Neural cell (in vitro differentiated cells): ENCODE results near the gene GSE1. TPM values are rescaled to one million over a fixed set of nuclear protein-coding genes. Genes with fewer than 3 reads are reported as not detected.

ENCODE experiments used
- H2AFZ ChIP-seq: fragments of 200-600, 300-800 bp; sonication (generic), shearing (Covaris generic); 2 replicates; pipeline ENCODE4 v1.6.0; 2014; ENCODE audit warnings: low read depth, mild to moderate bottlenecking, antibody characterized with exemption, low read length, moderate library complexity
- H3F3A ChIP-seq: fragments of 200-600 bp; shearing (Covaris generic); 2 replicates; pipeline ENCODE4 v1.6.1; 2016; ENCODE audit warnings: mild to moderate bottlenecking, moderate library complexity, mixed read lengths, antibody characterized with exemption, low read length; ENCODE audit not compliant: insufficient read depth, poor library complexity, severe bottlenecking
- H3K27ac ChIP-seq: fragments of 200-600, 300-800 bp; sonication (generic), shearing (Covaris generic); 2 replicates; pipeline ENCODE4 v1.5.1; 2014; ENCODE audit warnings: mild to moderate bottlenecking, low read length, moderate library complexity
- H3K27me3 ChIP-seq: fragments of 300-800, 200-600 bp; sonication (generic), shearing (Covaris generic); 2 replicates; pipeline ENCODE4 v1.6.0; 2014; ENCODE audit warnings: mild to moderate bottlenecking, low read depth, low read length, moderate library complexity; ENCODE audit not compliant: insufficient read depth
- H3K36me3 ChIP-seq: fragments of 300-800, 200-600 bp; sonication (generic), shearing (Covaris generic); 2 replicates; pipeline ENCODE4 v1.5.1; 2014; ENCODE audit warnings: mild to moderate bottlenecking, antibody characterized with exemption, low read length, moderate library complexity; ENCODE audit not compliant: insufficient read depth
- H3K4me2 ChIP-seq: fragments of 300-800, 200-600 bp; sonication (generic), shearing (Covaris generic); 2 replicates; pipeline ENCODE4 v1.6.0; 2014; ENCODE audit warnings: mild to moderate bottlenecking, low read length
- H3K4me3 ChIP-seq: fragments of 300-800, 200-600 bp; sonication (generic), shearing (Covaris generic); 2 replicates; pipeline ENCODE4 v1.5.1; 2014; ENCODE audit warnings: mild to moderate bottlenecking, low read length, moderate library complexity
- H3K79me2 ChIP-seq: fragments of 200-600 bp; shearing (Covaris generic); replicated peaks from 2 replicates; pipeline ENCODE4 v1.6.0; 2014; ENCODE audit warnings: mild to moderate bottlenecking, low read length, moderate library complexity; ENCODE audit not compliant: insufficient read depth
- H3K9ac ChIP-seq: fragments of 300-800, 200-600 bp; sonication (generic), shearing (Covaris generic); 2 replicates; pipeline ENCODE4 v1.6.1; 2016; ENCODE audit warnings: mild to moderate bottlenecking, low read length, mixed read lengths
- H3K9me2 ChIP-seq: fragments of 200-600 bp; shearing (Covaris generic); 2 replicates; pipeline ENCODE4 v1.6.1; 2016; ENCODE audit warnings: mild to moderate bottlenecking, low read length, mixed read lengths; ENCODE audit not compliant: insufficient read depth
- H3K9me3 ChIP-seq: fragments of 200-600, 300-800 bp; sonication (generic), shearing (Covaris generic); 2 replicates; pipeline ENCODE4 v1.6.1; 2016; ENCODE audit warnings: mild to moderate bottlenecking, mixed run types, low read length, moderate library complexity, mixed read lengths
- H4K20me1 ChIP-seq: fragments of 200-600 bp; shearing (Covaris generic); 2 replicates; pipeline ENCODE4 v1.6.1; 2016; ENCODE audit warnings: mild to moderate bottlenecking, mixed run types; ENCODE audit not compliant: insufficient read depth
- EP300 ChIP-seq: fragments of 450-650 bp; conservative IDR thresholded peaks from 2 replicates; pipeline ENCODE4 v1.6.1; 2014; ENCODE audit warnings: antibody characterized with exemption, mild to moderate bottlenecking, moderate library complexity; ENCODE audit not compliant: poor library complexity, severe bottlenecking
- EZH2 ChIP-seq: fragments of 200-600, 300-800 bp; shearing (Covaris generic), sonication (generic); IDR thresholded peaks from 2 replicates; pipeline ENCODE4 v1.6.1; 2014; ENCODE audit warnings: antibody characterized with exemption, low read length, borderline replicate concordance, mild to moderate bottlenecking; ENCODE audit not compliant: insufficient read depth, poor library complexity, severe bottlenecking
- MXI1 ChIP-seq: fragments of 450-650 bp; conservative IDR thresholded peaks from 2 replicates; pipeline ENCODE4 v1.6.1; 2014; ENCODE audit warnings: antibody characterized with exemption, mild to moderate bottlenecking; ENCODE audit not compliant: poor library complexity, severe bottlenecking
- POLR2AphosphoS5 ChIP-seq: IDR thresholded peaks from 2 replicates; pipeline ENCODE4 v1.6.1; 2012
- RAD21 ChIP-seq: fragments of 450-650 bp; conservative IDR thresholded peaks from 2 replicates; pipeline ENCODE4 v1.6.1; 2014; ENCODE audit warnings: antibody characterized with exemption, mild to moderate bottlenecking, moderate library complexity
- SMC3 ChIP-seq: fragments of 450-650 bp; conservative IDR thresholded peaks from 2 replicates; pipeline ENCODE4 v1.6.1; 2014; ENCODE audit warnings: antibody characterized with exemption, mild to moderate bottlenecking, moderate library complexity; ENCODE audit not compliant: poor library complexity
- TAF1 ChIP-seq: IDR thresholded peaks from 2 replicates; pipeline ENCODE4 v1.6.1; 2012; ENCODE audit warnings: low read depth
- polyA plus RNA-seq: library from polyadenylated mRNA; depleted of rRNA; stranded (reverse); fragments of >200 nt; gene quantifications from 2 replicates; pipeline ENCODE4 v1.2.3, GENCODE V29; 2014
- TF ChIP-seq, protein P1 (sequence below): fragments of 450-650 bp; IDR thresholded peaks from 2 replicates; pipeline ENCODE4 v1.5.1; 2014; ENCODE audit warnings: antibody characterized with exemption, mild to moderate bottlenecking, moderate library complexity; ENCODE audit not compliant: poor library complexity, severe bottlenecking
- TF ChIP-seq, protein P2 (sequence below): IDR thresholded peaks from 2 replicates; pipeline ENCODE4 v1.6.1; 2012; ENCODE audit warnings: borderline replicate concordance

GSE1 gene
- polyA plus RNA-seq, 1 donor from 2014 or later: 35.6 TPM

DNA sequence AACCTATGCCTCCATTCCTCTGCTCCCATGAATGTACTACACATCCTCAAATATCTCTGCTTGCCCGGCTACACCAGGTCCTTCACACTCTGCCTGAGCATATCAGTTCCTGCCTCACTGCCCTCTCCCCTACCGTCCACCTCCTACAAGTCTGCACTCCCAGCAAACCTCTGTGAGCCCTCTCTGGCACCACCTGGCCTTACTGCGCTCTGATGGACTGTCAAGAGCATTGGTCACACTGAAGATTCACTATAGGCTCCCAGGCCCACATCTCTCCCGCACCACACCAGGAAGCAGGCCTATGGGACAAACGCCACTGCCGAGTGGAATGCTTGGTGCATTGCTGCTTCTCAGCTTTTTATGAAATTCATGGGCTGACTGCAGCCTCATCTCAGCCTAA is 66.7 kb downstream of the GSE1 start:
- no peaks in the 10 kb centered on the region for H4K20me1 ChIP-seq
- H2AFZ ChIP-seq: no peak overlapping the region
- no peaks in the 10 kb centered on the region for H3K79me2 ChIP-seq
- H3K9me2 ChIP-seq: no peaks in the 10 kb centered on the region
- H3K4me2 ChIP-seq: no peak overlapping the region
- TF ChIP-seq, protein P1, sequence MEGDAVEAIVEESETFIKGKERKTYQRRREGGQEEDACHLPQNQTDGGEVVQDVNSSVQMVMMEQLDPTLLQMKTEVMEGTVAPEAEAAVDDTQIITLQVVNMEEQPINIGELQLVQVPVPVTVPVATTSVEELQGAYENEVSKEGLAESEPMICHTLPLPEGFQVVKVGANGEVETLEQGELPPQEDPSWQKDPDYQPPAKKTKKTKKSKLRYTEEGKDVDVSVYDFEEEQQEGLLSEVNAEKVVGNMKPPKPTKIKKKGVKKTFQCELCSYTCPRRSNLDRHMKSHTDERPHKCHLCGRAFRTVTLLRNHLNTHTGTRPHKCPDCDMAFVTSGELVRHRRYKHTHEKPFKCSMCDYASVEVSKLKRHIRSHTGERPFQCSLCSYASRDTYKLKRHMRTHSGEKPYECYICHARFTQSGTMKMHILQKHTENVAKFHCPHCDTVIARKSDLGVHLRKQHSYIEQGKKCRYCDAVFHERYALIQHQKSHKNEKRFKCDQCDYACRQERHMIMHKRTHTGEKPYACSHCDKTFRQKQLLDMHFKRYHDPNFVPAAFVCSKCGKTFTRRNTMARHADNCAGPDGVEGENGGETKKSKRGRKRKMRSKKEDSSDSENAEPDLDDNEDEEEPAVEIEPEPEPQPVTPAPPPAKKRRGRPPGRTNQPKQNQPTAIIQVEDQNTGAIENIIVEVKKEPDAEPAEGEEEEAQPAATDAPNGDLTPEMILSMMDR: no peak
- TF ChIP-seq EP300 (no peak), MXI1 (no peak), SMC3 (no peak), POLR2AphosphoS5 (no peak), RAD21 (no peak), TAF1 (no peak), EZH2 (no peak)
- TF ChIP-seq, protein P2, sequence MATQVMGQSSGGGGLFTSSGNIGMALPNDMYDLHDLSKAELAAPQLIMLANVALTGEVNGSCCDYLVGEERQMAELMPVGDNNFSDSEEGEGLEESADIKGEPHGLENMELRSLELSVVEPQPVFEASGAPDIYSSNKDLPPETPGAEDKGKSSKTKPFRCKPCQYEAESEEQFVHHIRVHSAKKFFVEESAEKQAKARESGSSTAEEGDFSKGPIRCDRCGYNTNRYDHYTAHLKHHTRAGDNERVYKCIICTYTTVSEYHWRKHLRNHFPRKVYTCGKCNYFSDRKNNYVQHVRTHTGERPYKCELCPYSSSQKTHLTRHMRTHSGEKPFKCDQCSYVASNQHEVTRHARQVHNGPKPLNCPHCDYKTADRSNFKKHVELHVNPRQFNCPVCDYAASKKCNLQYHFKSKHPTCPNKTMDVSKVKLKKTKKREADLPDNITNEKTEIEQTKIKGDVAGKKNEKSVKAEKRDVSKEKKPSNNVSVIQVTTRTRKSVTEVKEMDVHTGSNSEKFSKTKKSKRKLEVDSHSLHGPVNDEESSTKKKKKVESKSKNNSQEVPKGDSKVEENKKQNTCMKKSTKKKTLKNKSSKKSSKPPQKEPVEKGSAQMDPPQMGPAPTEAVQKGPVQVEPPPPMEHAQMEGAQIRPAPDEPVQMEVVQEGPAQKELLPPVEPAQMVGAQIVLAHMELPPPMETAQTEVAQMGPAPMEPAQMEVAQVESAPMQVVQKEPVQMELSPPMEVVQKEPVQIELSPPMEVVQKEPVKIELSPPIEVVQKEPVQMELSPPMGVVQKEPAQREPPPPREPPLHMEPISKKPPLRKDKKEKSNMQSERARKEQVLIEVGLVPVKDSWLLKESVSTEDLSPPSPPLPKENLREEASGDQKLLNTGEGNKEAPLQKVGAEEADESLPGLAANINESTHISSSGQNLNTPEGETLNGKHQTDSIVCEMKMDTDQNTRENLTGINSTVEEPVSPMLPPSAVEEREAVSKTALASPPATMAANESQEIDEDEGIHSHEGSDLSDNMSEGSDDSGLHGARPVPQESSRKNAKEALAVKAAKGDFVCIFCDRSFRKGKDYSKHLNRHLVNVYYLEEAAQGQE: no peak
- H3K4me3 ChIP-seq: no peak overlapping the region
- H3K36me3 ChIP-seq: peaks cover 5% of the 10 kb centered on the region
- no peaks in the 10 kb centered on the region for H3F3A ChIP-seq
- no peaks in the 10 kb centered on the region for H3K9me3 ChIP-seq
- no peak overlapping the region for H3K27ac ChIP-seq
- H3K9ac ChIP-seq: no peak overlapping the region
- H3K27me3 ChIP-seq: no peaks in the 10 kb centered on the region

DNA sequence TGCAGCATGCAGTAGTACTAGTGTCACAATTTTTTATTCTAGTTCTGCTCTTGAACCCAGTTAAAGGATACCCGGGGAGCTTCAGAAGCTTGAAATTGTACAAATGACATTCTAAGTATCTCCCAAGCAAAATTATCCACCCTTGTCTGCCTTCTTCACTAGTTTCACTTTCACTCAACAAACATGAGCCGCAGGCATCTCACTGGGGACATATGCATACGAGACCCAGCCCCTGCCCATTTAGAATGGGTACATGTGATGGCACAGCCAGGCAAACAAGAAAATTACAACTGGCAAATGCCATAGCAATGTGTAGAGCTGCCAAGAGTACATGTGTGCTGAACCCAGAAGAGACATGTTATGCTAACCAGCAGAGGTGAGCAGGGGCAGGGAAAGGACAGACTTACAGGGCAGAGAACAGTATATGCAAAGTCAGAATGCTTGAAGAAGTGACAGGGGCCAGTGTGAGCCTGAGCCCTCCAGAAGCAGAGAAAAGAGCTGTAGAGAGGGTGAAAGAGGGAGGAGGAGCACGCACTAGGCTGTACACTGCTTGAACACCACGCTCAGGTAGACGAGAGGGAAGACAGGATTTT is 67.3 kb downstream of the GSE1 start:
- no peaks in the 10 kb centered on the region for H4K20me1 ChIP-seq
- no peak overlapping the region for H2AFZ ChIP-seq
- H3K4me3 ChIP-seq: no peak overlapping the region
- no peaks in the 10 kb centered on the region for H3K9me2 ChIP-seq
- no peaks in the 10 kb centered on the region for H3K27me3 ChIP-seq
- H3F3A ChIP-seq: no peaks in the 10 kb centered on the region
- peaks cover 5% of the 10 kb centered on the region for H3K36me3 ChIP-seq
- H3K9me3 ChIP-seq: no peaks in the 10 kb centered on the region
- H3K9ac ChIP-seq: no peak overlapping the region
- TF ChIP-seq POLR2AphosphoS5: no peak
- TF ChIP-seq, protein P2: no peak
- TF ChIP-seq EP300: no peak
- TF ChIP-seq MXI1: no peak
- no peak for TF ChIP-seq TAF1
- TF ChIP-seq RAD21: no peak
- no peak for TF ChIP-seq EZH2
- no peak for TF ChIP-seq SMC3
- TF ChIP-seq, protein P1: no peak
- no peak overlapping the region for H3K4me2 ChIP-seq
- H3K27ac ChIP-seq: no peak overlapping the region
- H3K79me2 ChIP-seq: no peaks in the 10 kb centered on the region
